HG03097 (cell line): ENCODE data around the gene MAD1L1.
"Not testable (repeated sequence)": the region's sequence is repeated elsewhere in the genome, so short reads cannot be mapped to it uniquely, and the experiment has no call there.

ENCODE experiments used
- ATAC-seq: cut with Tn5 transposase; IDR thresholded peaks from one replicate; pipeline ENCODE4 v1.9.1; 2021; ENCODE audit not compliant: unreplicated experiment, low FRiP score

MAD1L1 gene

DNA sequence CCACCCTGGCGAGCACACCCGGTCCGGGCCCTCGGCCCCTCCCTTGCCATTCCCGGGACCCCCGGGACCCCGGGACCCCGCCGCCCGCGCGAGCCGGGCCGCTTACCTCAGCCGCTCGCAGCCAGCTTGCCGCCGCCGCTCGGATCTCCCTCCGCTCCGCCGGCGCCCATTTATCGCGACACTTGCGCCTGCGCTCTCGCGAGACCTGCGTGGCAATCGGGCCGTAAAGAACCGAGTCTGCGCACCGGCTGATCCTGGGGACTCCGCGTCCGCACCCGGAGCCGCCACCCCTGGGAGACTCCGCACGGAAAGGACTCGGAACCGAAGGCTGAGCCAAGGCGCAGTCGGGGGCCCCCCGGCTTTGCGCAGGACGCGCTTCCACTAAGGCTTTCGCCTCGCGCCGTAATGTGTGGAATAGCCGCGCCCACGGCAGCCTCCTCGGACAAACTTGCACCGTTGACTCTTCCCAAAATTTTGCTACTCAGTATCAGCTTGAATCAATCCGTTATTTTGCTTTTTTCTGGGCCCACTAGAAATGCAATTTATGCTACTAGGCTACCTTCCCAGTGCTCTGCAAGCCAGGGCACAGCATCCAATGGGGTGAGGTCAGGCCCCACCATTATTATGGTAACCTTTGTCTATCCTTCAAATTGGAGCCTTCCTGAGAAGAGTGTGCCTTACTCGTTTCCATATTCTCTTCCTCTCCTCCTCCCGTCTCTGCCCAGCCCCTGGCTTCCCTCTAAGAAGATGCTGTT lies at the start of gene MAD1L1:
Gene MAD1L1 (minus strand): TSS at position 180 of the 755 bp plus-strand sequence. CDS start 2,812 bp downstream, outside the sequence.
- peak; percentile 56 for ATAC-seq

DNA sequence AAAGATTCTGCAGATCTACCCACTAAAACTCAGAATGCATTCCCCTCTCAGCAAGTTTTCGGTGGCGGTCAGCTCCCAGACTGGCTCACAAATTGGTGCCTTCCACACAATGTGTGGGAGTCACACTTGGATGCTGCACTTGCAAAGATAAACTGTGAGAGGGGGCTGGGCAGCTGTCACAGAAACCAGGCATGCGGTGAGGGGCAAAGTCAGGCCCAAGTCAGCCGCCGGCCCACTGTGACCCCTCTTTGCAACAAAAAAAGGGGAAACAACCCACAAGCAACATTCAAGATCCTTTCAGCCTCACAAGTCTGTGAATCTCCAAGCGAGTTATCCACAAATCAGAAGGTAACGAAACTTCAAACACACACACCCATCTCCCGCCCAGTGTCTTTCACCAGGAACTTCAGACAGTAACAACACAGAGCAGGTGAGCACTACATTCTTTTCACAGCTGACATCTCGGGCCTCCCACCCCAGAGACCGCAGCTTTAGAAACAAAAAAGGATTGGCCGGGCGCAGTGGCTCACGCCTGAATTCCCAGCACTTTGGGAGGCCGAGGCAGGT lies 49.5 kb upstream of the MAD1L1 start:
- no peak for ATAC-seq

DNA sequence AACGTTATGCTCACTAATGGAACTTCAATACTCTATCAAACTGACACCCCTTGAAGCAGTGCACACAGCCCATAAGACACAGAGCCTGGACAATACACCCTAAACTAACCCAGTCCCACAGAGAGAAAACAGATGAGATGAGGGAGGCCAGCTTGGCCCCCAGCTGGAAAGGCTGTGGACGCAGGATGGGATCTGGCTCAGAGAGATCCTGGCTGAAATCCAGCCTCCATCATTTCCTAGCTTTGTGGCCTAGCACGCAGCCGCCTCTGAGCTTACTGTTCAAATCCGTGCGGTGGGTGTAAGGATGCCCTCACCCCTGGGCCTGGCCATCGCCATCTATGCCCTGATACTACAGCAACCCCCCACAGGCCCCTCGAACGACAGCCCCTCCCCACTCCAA lies 48.8 kb upstream of the MAD1L1 start:
- ATAC-seq, result no peak

DNA sequence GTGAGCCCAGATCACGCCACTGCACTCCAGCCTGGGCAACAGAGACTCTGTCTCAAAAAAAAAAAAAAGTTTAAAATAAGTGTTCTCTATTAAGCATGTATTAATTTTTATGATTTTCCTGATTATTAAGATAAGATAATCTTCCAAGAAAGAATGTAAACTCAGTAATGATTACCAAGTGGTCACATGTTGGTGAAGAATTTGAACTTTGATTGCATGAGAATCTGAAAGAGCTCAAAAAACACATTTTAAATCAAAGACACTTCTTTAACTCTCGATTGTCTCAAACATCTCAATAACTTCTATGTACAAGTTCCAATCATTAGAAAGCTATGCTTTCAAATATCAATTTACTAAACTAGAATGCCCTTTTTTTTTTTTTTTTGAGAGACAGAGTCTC lies 47.7 kb upstream of the MAD1L1 start:
- no peak for ATAC-seq

DNA sequence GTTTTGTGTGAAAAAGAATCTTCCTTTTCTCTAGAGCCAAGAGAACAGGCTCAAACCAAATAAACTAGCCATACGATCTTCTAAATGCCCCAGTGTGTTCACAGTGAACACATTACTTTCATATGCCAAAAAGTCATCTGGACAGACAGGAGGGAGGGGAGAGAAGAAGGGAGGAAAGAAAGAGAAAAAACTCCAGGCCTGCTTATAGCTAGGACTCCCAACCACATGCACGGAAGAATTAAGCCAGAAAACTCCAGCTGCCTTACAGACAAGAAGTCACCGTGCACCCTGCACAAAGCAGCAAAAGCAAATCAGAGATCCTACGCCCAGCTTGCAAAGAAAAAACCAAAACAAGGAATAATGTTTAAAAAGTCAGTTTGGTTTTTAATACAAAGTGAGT lies 47.2 kb upstream of the MAD1L1 start:
- ATAC-seq, result no peak

DNA sequence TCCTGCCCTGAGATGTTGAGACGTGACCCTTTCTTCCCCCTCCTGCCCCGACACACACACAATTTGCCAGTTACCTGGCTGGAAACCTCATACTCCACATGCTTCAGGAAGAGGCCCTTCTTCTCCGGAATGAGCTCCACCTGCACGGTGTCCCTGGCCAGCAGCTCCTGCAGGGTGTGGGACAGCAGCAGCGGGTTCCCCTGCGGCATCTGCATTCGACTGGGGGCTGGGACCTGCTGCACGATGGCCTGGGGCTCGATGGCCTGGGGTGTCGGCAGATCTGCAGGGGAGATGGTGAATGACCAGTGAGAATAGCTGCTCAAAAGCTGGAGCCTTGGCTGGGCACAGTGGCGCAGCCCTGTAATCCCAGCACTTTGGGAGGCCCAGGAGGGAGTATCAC lies 45.3 kb upstream of the MAD1L1 start:
- no peak for ATAC-seq

DNA sequence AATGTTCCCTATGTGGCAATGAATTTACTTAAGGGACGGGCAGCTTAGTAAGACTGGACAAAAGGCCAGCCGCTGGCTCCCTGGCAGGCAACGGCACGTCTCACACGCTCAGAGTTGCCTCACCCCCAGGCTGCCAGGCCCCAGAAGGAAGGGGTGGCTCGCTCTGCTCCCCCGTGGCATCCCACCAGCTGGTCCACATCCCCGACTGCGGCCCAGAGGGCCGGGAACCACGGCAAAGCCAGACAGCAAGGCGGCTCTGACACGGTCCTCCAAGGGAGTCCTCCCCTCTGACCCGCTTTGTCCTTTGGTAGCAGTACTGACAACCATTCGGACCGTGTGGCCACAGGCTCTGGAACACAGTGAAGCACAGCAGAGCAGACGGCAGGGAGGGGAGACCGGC lies 43.4 kb upstream of the MAD1L1 start:
- ATAC-seq, result no peak

DNA sequence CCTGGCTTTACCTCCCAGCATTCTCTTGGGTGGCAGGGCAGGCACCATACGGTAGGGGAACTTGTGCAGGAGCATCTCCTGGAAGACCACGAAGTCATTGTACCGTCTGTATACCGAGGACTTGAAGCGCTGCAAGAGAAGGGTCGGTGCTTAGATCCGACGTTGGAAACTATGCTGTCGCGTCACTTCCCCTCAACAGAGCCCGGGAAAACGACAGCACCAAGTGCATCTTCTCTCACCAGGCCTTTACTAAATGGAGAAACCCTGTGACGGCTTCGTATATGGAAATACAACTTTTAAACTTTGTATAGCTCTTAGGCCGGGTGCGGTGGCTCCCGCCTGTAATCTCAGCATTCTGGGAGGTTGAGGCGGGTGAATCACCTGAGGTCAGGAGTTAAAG lies 42.4 kb upstream of the MAD1L1 start:
- no peak for ATAC-seq

DNA sequence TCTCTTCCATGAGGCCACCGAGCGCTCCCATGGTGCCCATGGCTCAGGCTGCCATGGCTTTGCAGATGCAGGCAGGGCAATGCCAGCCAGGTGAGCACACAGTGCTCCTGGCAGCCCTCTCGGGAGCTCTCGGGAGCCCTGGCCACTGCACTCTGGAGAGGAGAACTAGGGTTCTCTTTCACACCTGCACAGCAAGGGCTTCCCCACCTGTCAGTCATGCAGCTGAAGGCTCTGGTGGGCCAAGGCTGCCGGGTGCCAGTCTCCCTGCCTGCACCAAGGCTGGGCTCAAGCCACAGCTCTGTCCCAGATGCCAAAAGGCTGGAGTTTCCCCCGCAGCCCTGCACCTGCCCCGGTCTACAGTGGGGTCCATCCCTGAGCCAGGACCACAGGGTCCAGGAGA lies 41.9 kb upstream of the MAD1L1 start:
- ATAC-seq, result no peak

DNA sequence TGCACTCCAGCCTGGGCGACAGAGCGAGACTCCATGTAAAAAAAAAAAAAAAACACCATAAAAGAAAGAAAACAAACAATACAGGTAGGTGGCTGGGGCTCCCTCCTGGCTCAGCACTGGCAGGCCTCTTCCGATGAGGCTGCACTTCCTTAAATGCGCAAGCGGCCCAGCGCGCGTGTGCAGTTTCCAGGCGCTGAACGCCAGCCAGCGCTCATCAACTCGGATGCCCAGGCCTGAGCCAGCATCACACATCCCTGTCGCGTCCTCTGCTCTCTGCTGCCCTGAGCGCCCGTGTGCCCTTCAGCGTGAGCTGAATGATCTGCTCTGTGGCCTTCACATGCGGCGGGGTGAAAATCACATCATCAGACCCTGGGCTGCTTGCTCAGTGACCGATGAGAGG lies 41.1 kb upstream of the MAD1L1 start:
- ATAC-seq, result no peak

DNA sequence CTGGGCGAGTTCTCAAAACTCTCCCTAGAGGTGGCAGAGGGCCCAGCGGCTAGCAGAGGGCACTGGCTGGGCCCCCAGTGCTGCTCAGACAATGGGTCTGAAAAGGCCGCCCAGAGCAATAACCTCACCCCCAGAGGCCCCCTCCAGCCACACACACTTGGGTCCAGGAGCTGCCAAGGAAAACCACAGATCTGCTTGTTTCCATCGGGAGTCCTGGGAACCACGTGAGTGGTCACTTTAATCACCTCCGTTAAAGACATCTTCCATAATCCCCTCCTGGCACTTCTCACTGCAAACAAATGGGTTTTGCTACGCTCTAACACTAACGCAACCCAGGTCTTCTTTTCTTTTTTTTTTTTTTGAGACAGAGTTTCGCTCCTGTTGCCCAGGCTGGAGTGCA lies 39.3 kb upstream of the MAD1L1 start:
- ATAC-seq, result no peak

DNA sequence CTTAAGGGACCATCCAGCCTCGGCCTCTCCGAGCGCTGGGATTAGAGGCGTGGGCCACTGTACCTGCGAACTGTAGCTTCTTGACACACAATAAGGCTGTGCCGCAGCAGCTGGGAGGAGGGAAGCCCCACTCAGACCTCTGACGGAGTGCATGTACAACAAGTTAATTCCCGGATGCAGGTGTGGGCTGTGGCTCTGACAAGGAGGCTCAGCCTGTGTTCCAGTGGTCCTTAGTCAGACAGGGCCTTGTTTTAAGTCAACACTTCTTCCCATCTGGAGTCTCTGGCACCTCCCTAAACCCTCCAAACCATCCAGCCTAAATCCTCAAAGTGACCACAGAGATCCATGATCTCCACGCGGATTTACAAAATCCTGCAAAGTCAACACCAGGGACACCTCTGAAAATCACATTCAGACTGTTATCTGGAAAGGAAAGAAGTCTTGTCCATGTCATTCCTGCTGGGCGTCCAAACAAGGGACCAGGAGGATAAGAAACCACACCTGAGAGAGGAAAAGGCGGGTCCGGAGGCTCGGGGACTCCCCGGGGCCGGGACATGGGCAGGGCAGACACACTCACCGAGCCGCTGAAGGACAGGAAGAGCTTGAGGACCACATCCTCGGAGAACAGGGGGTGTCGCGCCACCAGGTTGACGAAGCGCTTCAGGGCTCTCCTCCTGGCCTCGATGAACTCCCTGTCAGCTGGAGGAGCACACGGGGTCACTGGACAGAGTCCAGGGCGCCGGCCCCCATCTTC lies 38.7 kb upstream of the MAD1L1 start:
- ATAC-seq, result no peak

DNA sequence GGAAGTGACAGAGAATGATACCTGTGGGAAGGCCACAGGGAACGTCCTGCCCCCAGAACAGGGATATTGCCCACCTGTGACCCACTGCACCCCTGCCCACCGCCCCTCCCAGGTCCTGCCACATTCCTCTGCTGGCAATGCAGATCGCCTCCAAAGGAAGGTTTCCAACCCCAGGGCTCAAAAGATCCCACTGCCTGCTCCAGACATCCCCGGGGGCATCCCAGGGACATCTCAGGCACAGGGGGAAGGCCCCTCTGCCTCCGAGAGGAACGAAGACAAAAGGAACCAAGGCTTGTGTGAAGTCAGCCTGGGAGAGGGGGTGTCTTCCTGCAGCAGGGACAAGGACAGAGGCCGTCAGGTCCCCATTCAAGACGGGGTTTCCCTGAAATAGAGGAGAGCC lies 37.8 kb upstream of the MAD1L1 start:
- ATAC-seq, result no peak

DNA sequence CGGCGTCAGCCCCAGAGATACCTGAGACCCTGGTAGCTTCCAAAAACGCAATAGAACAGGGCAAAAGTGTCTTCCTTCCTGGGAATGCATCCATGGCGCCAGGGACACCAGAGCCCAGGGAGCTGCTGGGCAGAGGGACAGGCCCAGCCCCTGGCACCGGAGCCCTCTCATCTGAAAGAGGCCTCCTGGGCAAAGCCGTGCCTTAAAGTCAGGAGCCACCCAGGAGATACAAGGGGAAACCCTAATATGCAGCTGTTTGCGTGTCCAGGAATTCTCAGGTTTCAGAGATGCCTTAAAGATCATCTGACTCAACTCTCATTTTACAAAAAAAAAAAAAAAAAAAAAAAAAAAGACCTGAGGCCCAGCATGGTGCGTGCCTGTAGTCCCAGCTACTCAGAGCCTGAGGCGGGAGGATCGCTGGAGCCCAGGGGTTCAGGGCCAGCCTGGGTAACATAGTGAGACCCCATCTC lies 37.3 kb upstream of the MAD1L1 start:
- ATAC-seq, result no peak

DNA sequence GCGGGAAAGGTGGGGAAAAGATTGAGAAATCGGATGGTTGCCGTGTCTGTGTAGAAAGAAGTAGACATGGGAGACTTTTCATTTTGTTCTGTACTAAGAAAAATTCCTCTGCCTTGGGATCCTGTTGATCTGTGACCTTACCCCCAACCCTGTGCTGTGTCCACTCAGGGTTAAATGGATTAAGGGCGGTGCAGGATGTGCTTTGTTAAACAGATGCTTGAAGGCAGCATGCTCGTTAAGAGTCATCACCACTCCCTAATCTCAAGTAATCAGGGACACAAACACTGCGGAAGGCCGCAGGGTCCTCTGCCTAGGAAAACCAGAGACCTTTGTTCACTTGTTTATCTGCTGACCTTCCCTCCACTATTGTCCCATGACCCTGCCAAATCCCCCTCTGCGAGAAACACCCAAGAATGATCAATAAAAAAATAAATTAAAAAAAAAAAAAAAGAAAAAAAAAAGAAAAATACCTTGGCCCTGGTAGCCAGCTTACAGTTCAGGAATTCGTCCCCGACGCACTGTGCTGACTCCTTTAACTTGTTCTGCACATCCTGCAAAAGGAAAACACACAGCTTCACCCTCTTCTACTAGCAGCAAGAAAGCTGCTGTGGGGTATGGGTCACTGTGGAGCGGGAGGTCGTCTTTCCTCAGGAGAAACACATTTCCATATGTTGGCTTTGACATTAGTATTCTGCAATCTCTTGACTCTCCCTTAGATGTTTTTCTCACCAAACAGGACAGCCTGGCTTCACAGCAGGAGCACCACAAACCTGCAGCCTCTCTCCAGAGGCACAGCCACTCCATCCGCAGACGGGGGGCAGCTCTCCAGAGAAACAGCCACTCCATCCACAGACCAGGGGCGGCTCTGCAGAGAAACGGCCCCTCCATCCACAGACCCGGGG lies 36.6 kb upstream of the MAD1L1 start:
- ATAC-seq, result not testable (repeated sequence)

DNA sequence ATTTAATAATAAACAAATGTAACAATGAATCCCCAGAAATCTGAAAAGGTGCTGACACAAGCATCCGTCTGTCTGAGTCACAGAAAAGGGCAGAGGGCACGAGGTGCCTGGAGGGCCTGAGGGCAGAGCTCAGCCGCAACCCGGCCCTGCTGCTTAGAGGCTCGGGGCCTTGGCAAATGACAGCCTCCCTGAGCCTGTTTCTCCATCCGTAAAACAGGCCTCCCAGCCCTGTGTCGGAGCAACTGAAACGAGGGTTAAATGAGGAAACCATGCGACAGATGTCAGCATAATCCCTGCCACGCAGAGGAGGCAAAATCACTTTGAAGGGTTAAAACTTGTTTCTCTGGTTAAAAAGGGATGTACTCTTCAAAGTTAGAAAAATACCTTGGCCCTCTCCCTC lies 34.2 kb upstream of the MAD1L1 start:
- no peak for ATAC-seq

DNA sequence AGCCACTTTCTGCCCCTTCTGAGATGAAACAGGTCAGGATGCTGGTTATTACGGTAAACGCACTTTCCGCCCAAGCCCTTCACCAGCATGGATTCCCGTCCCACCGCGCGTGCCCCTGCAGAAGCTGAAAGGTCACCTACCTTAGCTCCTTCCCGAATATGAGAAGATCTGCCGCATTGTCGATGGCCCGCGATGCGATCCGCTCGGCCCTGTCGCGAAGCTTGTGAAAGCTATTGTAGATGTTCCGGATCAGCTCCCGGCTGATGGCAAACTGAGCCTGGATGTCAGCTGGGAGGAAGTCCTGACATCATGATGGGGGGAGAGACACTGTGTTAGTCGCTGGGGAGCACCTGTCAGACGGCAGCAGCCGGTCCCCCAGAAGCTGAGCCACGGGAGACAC lies 31.4 kb upstream of the MAD1L1 start:
- no peak for ATAC-seq

DNA sequence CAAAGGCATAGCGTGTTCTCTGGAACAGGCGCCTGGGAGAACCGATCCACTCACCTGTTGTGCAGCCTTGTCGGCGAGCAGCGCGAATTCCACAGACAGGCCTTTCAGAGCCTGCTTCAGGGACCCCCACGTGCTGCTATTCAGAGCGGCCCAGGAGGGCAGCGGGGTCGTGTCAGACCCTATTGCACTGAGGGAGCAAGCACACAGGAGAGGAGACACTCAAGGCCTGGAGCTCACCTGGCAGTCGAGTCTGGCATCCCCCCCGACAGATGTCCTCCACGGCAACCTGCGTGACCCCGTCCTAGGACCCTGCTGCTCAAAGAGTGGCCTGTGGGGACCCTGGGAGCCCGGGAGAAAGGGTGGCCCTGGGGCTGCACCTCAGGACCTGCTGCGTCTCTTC lies 30.4 kb upstream of the MAD1L1 start:
- ATAC-seq, result no peak

DNA sequence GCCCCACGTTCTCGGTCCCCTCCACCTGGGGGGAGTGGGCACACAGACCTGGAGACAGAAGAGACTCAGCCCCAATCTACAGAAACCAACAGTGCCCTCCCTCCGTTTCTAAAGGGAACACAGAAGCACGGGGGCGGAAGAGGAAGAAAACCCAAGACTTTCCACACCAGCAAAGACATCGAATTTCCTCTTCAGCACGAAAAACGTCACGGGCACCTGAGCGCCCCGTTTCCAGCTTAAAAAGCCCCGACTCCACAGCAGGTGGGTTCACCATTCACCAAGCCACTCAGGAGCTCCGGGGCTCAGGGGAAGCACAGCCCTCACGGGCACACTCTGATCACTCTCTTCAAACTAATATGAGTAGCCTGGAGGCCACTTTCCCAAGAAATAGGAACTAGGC lies 28.9 kb upstream of the MAD1L1 start:
- ATAC-seq, result no peak

DNA sequence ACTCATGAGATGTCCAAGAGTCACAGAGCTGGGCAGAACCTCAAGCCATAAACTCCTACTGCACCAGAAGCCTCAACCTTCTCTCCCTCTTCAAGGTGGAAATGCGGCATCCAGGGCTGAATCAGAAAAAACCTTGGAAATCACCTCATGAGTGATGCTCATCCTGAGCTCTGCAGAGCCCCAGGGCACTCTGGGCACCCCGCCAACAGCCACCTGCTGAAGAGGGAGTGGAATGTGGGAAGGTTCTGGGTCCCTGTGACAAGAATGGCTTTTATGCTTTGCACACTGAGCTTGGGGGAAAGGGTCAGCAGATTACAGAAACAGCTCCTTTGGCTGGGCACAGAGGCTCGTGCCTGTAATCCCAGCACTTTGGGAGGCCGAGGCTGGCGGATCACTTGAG lies 28.1 kb upstream of the MAD1L1 start:
- no peak for ATAC-seq

DNA sequence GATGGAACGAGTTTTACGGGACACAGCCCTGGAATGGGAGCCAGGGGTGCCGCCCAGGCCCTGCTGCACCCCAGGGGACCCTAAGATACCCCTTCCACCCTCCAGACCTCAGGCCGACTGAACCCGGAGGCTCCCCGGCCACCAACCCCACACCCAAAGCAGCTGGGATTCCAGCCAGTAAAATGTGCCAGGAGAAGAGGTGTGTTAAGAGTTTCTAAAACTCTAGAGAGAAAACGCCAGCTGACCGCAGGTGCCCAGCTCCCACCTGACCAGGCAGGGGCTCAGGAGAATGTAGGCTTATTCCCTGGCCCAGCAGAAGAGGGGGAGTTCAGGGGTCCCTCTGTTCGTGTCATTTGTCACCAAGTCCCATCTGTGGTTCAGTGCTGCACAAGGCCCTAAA lies 26.7 kb upstream of the MAD1L1 start:
- ATAC-seq, result no peak
